GM21526 (cell line): ENCODE data around the gene GMCL2.

ENCODE experiments used
- ATAC-seq: cut with Tn5 transposase; IDR thresholded peaks from one replicate; pipeline ENCODE4 v1.9.1; 2021; ENCODE audit warnings: moderate library complexity; ENCODE audit not compliant: unreplicated experiment, low FRiP score

Gene GMCL2

GRCh38 chr5:178192244-178192643 is 5.1 kb upstream of the GMCL2 start:
- ATAC-seq = no peak

- ATAC-seq = no peak
These were observed 4.5 kb upstream of the GMCL2 start for GRCh38 chr5:178191661-178192060.

- no peak for ATAC-seq
These were observed 2.3 kb upstream of the GMCL2 start for GRCh38 chr5:178189433-178189832.

- no peak for ATAC-seq
These were observed 744 bp downstream of the GMCL2 start for GRCh38 chr5:178186427-178186826.

- no peak for ATAC-seq
These were observed 4.9 kb downstream of the GMCL2 start for GRCh38 chr5:178182158-178182876.

- no peak for ATAC-seq
These were observed 6.9 kb downstream of the GMCL2 start for GRCh38 chr5:178180141-178180863.

GRCh38 chr5:178177569-178177968 is 9.6 kb downstream of the GMCL2 start:
- no peak for ATAC-seq

GRCh38 chr5:178176791-178177190 is 10.4 kb downstream of the GMCL2 start:
- no peak for ATAC-seq

GRCh38 chr5:178174456-178174855 is 12.7 kb downstream of the GMCL2 start:
- ATAC-seq = no peak

GRCh38 chr5:178170455-178170854 is 16.7 kb downstream of the GMCL2 start:
- no peak for ATAC-seq

GRCh38 chr5:178165581-178165980 is 21.6 kb downstream of the GMCL2 start:
- no peak for ATAC-seq

GRCh38 chr5:178163772-178164735 is 23.1 kb downstream of the GMCL2 start:
- peak; percentile 91 for ATAC-seq

- no peak for ATAC-seq
These were observed 24.7 kb downstream of the GMCL2 start for GRCh38 chr5:178162481-178162880.

- no peak for ATAC-seq
These were observed 27.0 kb downstream of the GMCL2 start for GRCh38 chr5:178160176-178160575.

- ATAC-seq = no peak
These were observed 32.1 kb downstream of the GMCL2 start for GRCh38 chr5:178155065-178155464.

GRCh38 chr5:178153530-178154340 is 33.4 kb downstream of the GMCL2 start, which contains the start of gene NHP2:
Gene NHP2 (minus strand): TSS chr5:178153885. CDS start chr5:178153817, 68 bp downstream.
- ATAC-seq = peak; percentile 99

GRCh38 chr5:178152491-178153444 is 34.4 kb downstream of the GMCL2 start:
- ATAC-seq = no peak

GRCh38 chr5:178150977-178151734 is 36.0 kb downstream of the GMCL2 start:
- no peak for ATAC-seq
